Chondrocyte (in vitro differentiated cells): ENCODE results near the gene BNIP1. TPM values are rescaled to one million over a fixed set of nuclear protein-coding genes. Genes with fewer than 3 reads are reported as not detected.

Experiments used
- DNase-seq: peaks from one replicate; pipeline ENCODE4 v3.0.0; 2021; ENCODE audit warnings: mixed read lengths, low spot score
- H3K27ac Mint-ChIP-seq: one replicate; pipeline ENCODE4 v1.8.0; 2021; ENCODE audit warnings: mild to moderate bottlenecking, moderate library complexity, mixed read lengths; ENCODE audit not compliant: unreplicated experiment
- H3K27me3 Mint-ChIP-seq: 2 replicates; pipeline ENCODE4 v1.8.0; 2021; ENCODE audit warnings: low read depth, mixed read lengths
- H3K36me3 Mint-ChIP-seq: 2 replicates; pipeline ENCODE4 v1.8.0; 2021; ENCODE audit warnings: low read depth, mixed read lengths
- H3K4me1 Mint-ChIP-seq: 2 replicates; pipeline ENCODE4 v1.8.0; 2021; ENCODE audit warnings: low read depth, mild to moderate bottlenecking, mixed read lengths
- H3K4me3 Mint-ChIP-seq: one replicate; pipeline ENCODE4 v1.8.0; 2021; ENCODE audit warnings: mild to moderate bottlenecking, moderate library complexity, mixed read lengths; ENCODE audit not compliant: unreplicated experiment
- H3K9me3 Mint-ChIP-seq: 2 replicates; pipeline ENCODE4 v1.8.0; 2021; ENCODE audit warnings: low read depth, mixed read lengths
- CTCF ChIP-seq: fragments of 200-600 bp; sonication (generic); IDR thresholded peaks from 2 replicates; pipeline ENCODE4 v1.5.0; 2021; ENCODE audit warnings: antibody characterized with exemption, mild to moderate bottlenecking, moderate library complexity
- total RNA-seq: library from RNA; stranded (reverse); gene quantifications from 3 replicates; pipeline ENCODE4 v1.2.1, GENCODE V29; 2021

Gene BNIP1
- total RNA-seq, 1 donor from 2014 or later: 9.4 TPM

DNA sequence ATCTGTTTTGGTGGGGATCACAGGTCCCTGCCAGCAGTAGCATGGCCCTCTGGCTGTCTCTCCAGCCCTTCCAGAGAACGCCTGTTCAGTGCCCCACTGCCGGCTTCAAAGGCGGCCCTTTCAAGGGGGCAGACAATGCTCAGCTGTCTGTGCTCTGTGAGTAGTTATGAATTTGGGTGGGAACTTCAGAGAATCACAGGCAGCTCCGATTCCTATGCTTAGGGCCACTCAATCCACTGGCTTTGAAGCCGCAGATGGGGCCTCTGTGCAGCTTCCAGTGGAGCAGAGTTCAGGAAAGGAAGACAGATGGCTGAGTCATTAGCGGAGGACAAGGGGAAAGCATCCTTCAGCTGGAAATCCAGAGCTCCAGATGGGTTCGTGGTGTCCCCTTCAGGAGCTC is 48.2 kb downstream of the BNIP1 start:
- H3K27ac Mint-ChIP-seq: no peak overlapping the region
- no peaks in the 10 kb centered on the region for H3K36me3 Mint-ChIP-seq
- H3K27me3 Mint-ChIP-seq: peaks cover 2% of the 10 kb centered on the region
- H3K4me1 Mint-ChIP-seq: no peaks in the 10 kb centered on the region
- H3K4me3 Mint-ChIP-seq: no peak overlapping the region
- no peaks in the 10 kb centered on the region for H3K9me3 Mint-ChIP-seq
- DNase-seq: no peak
- no peak for TF ChIP-seq CTCF

- Mint-ChIP-seq H3K27ac (no peak overlapping the region), H3K4me3 (no peak overlapping the region), H3K9me3 (peaks cover 6% of the 10 kb centered on the region), H3K36me3 (no peaks in the 10 kb centered on the region), H3K27me3 (peaks cover 2% of the 10 kb centered on the region), H3K4me1 (peaks cover 2% of the 10 kb centered on the region)
- TF ChIP-seq CTCF: no peak
- DNase-seq: no peak
Observed at GRCh38 chr5:173196133-173196952, 52.0 kb downstream of the BNIP1 start.

DNA sequence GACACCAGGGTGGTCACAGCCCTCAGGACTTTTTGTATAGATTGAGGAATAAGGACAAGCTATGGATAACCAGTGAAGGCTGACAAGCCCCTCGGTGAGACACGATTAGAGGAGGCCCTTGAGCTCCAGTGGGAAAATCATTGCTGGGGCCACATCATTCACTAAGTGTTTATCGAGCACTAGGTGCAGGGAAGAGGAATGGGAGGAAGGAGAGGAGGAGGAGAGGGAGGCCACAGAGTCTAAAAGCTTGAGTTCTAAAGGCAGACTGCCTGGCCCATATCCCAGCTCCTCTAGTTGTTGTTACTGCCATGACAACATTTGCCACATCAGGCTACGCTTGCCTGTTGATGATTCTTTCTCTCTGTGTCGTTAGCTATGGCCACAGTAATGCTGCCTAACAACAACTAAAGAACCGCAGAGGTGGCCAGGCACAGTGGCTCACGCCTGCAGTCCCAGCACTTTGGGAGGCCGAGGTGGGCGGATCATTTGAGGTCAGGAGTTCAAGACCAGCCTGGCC is 53.1 kb downstream of the BNIP1 start:
- no peaks in the 10 kb centered on the region for H3K36me3 Mint-ChIP-seq
- peaks cover 2% of the 10 kb centered on the region for H3K27me3 Mint-ChIP-seq
- H3K27ac Mint-ChIP-seq: no peak overlapping the region
- H3K9me3 Mint-ChIP-seq: peaks cover 6% of the 10 kb centered on the region
- no peak for DNase-seq
- H3K4me3 Mint-ChIP-seq: no peak overlapping the region
- no peak for TF ChIP-seq CTCF
- H3K4me1 Mint-ChIP-seq: peaks cover 11% of the 10 kb centered on the region

GRCh38 chr5:173198049-173198448 is 53.7 kb downstream of the BNIP1 start:
- Mint-ChIP-seq H3K9me3 (peaks cover 6% of the 10 kb centered on the region), H3K4me3 (no peak overlapping the region), H3K27me3 (peaks cover 2% of the 10 kb centered on the region), H3K4me1 (peaks cover 17% of the 10 kb centered on the region), H3K27ac (no peak overlapping the region), H3K36me3 (no peaks in the 10 kb centered on the region)
- no peak for TF ChIP-seq CTCF
- DNase-seq: no peak

DNA sequence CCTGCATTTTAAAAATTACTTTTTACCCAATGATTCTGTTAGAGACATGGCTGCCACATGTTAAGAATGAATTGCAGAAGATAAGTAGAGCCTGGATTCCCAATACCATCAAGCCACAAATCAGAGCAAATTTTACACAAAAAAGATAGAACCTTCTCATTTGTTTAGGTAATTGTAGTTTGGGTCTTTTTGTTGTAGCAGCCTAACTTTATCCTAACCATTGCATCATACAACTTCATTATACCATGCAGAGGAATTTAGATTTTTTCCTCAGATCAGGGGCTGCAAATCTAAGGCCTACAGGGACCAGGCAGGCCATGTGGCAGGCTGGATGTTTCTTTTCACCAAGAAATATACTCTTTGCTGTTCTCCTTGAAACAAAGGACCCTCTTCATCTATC is 56.0 kb downstream of the BNIP1 start:
- DNase-seq: no peak
- Mint-ChIP-seq H3K9me3 (peaks cover 6% of the 10 kb centered on the region), H3K4me3 (no peak overlapping the region), H3K27ac (no peak overlapping the region), H3K36me3 (no peaks in the 10 kb centered on the region), H3K27me3 (peaks cover 2% of the 10 kb centered on the region), H3K4me1 (peaks cover 17% of the 10 kb centered on the region)
- TF ChIP-seq CTCF: no peak
